Measurements from ENCODE around the gene FRMD4B.

- TF ChIP-seq, protein P1, sequence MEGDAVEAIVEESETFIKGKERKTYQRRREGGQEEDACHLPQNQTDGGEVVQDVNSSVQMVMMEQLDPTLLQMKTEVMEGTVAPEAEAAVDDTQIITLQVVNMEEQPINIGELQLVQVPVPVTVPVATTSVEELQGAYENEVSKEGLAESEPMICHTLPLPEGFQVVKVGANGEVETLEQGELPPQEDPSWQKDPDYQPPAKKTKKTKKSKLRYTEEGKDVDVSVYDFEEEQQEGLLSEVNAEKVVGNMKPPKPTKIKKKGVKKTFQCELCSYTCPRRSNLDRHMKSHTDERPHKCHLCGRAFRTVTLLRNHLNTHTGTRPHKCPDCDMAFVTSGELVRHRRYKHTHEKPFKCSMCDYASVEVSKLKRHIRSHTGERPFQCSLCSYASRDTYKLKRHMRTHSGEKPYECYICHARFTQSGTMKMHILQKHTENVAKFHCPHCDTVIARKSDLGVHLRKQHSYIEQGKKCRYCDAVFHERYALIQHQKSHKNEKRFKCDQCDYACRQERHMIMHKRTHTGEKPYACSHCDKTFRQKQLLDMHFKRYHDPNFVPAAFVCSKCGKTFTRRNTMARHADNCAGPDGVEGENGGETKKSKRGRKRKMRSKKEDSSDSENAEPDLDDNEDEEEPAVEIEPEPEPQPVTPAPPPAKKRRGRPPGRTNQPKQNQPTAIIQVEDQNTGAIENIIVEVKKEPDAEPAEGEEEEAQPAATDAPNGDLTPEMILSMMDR (IDR thresholded peaks at IDR 0.05; ENCODE audit: borderline replicate concordance, extremely low read depth, low read length, poor library complexity, severe bottlenecking) = no peak
- no peak for TF ChIP-seq EZH2 (IDR thresholded peaks at IDR 0.05; ENCODE audit: borderline replicate concordance, low read depth, low read length, severe bottlenecking)
These were observed 19.2 kb upstream of the FRMD4B start for GRCh38 chr3:69405067-69405466.

Measured in DND-41 (cell line).